WI38 (cell line): ENCODE results near the gene ABCD1.
"Not testable (repeated sequence)": the region's sequence is repeated elsewhere in the genome, so short reads cannot be mapped to it uniquely, and the experiment has no call there.

Experiments
- H3K4me3 ChIP-seq: 2 replicates; pipeline ENCODE4 v1.5.1; 2011; ENCODE audit warnings: low read depth, mild to moderate bottlenecking, control low read depth, low read length
- TF ChIP-seq, protein P1 (sequence below): IDR thresholded peaks from 2 replicates; pipeline ENCODE4 v1.5.1; 2012; ENCODE audit warnings: low read depth, mild to moderate bottlenecking, control low read depth, low read length

Gene ABCD1

GRCh38 chrX:153725039-153725831, 579 bp downstream of the ABCD1 start:
- H3K4me3 ChIP-seq = peak overlapping the region; percentile 49
- TF ChIP-seq, protein P1, sequence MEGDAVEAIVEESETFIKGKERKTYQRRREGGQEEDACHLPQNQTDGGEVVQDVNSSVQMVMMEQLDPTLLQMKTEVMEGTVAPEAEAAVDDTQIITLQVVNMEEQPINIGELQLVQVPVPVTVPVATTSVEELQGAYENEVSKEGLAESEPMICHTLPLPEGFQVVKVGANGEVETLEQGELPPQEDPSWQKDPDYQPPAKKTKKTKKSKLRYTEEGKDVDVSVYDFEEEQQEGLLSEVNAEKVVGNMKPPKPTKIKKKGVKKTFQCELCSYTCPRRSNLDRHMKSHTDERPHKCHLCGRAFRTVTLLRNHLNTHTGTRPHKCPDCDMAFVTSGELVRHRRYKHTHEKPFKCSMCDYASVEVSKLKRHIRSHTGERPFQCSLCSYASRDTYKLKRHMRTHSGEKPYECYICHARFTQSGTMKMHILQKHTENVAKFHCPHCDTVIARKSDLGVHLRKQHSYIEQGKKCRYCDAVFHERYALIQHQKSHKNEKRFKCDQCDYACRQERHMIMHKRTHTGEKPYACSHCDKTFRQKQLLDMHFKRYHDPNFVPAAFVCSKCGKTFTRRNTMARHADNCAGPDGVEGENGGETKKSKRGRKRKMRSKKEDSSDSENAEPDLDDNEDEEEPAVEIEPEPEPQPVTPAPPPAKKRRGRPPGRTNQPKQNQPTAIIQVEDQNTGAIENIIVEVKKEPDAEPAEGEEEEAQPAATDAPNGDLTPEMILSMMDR = no peak

DNA sequence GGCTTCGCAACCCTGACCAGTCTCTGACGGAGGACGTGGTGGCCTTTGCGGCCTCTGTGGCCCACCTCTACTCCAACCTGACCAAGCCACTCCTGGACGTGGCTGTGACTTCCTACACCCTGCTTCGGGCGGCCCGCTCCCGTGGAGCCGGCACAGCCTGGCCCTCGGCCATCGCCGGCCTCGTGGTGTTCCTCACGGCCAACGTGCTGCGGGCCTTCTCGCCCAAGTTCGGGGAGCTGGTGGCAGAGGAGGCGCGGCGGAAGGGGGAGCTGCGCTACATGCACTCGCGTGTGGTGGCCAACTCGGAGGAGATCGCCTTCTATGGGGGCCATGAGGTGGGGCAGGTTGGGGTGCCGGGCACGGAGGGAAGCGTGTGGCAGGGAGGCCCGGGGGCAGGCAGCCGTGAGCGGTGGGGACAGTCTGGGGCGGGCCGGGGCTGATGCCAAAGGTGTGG, 1.2 kb downstream of the ABCD1 start:
- TF ChIP-seq, protein P1 = no peak
- H3K4me3 ChIP-seq = no peak overlapping the region

- peak overlapping the region; percentile 38 for H3K4me3 ChIP-seq
- TF ChIP-seq, protein P1 = no peak
These were observed 1.8 kb downstream of the ABCD1 start for GRCh38 chrX:153726286-153727122.

- H3K4me3 ChIP-seq = peak overlapping the region; percentile 38
- TF ChIP-seq, protein P1 = no peak
These were observed 2.7 kb downstream of the ABCD1 start for GRCh38 chrX:153727123-153727931.

DNA sequence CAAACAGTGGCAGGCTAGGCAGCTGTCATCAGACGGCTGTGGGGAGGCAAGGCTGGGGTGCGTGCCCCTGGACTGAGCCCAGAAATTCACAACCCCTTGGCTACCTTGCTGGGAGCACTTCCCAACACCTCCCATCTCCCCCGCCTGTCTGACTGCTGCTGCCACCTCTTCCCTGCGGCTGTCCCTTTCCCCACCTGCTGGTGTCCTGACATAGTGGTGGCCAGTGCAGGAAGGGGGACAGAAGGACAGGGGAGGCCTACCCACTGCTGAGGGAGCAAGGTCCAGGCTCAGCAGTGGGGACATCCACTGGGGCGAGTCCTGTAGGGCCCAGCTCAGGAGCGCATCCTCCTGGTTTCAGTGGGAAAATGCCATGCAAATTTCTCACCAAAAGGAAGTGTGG, 3.4 kb downstream of the ABCD1 start:
- no peak overlapping the region for H3K4me3 ChIP-seq
- TF ChIP-seq, protein P1 = no peak

DNA sequence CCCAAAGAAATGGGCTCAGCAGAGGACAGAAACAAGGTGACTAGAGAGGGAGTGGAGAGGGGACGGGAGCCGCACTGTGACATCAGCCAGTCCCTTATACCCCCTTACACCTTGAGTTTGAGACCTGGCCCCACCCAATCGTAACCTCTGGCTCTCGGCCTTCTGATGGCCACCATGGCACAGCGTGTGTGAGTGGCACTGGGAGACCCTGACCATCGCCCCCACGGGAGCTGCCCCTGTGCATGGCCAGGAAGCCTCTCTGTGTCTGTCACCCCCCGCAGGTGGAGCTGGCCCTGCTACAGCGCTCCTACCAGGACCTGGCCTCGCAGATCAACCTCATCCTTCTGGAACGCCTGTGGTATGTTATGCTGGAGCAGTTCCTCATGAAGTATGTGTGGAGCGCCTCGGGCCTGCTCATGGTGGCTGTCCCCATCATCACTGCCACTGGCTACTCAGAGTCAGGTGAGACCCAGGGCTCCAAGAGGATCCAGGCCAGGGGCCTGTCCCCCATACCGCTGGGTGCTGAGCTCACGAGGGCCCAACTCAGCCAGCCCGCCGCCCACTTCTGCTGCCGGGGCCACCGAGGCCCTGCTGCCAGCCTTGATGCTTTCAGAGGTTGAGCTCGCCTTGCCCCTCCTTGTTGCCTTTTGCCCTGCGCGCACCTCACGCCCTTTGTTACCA, 4.4 kb downstream of the ABCD1 start:
- TF ChIP-seq, protein P1 = no peak

DNA sequence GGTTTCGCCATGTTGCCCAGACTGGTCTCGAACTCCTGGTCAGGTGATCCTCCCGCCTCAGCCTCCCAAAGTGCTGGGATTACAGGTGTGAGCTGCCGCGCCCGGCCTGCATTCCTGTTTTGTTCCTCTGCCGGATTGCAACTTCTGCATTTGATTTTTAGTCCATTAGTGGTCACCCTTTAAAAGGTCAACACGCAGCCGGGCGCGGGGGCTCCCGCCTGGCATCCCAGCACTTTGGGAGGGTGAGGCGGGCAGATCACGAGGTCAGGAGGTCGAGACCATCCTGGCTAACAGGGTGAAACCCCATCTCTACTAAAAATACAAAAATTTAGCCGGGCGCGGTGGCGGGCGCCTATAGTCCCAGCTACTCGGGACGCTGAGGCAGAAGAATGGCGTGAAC, 5.5 kb downstream of the ABCD1 start:
- not testable (repeated sequence) for H3K4me3 ChIP-seq

More for the DNA sequence above, 4.4 kb downstream of the ABCD1 start:
- H3K4me3 ChIP-seq = no peak overlapping the region
